ENCODE measurements around the gene ASB2. TPM values are rescaled to one million over a fixed set of nuclear protein-coding genes. Genes with fewer than 3 reads are reported as not detected.

Gene ASB2
- total RNA-seq, 1 experiment from 2014 or later, result not detected

- DNase-seq (ENCODE audit: low spot score), result no peak
Measured at GRCh38 chr14:93950948-93951634, 25.3 kb downstream of the ASB2 start.

GRCh38 chr14:93949511-93950075, 26.8 kb downstream of the ASB2 start:
- no peak for DNase-seq (ENCODE audit: low spot score)

- DNase-seq (ENCODE audit: low spot score), result no peak
Measured at GRCh38 chr14:93947282-93947681, 29.1 kb downstream of the ASB2 start.

- no peak for DNase-seq (ENCODE audit: low spot score)
Measured at GRCh38 chr14:93946541-93947090, 29.8 kb downstream of the ASB2 start.

GRCh38 chr14:93946104-93946503, 30.3 kb downstream of the ASB2 start:
- no peak for DNase-seq (ENCODE audit: low spot score)

GRCh38 chr14:93945070-93945399, 31.3 kb downstream of the ASB2 start:
- DNase-seq (ENCODE audit: low spot score), result no peak

- no peak for DNase-seq (ENCODE audit: low spot score)
Measured at GRCh38 chr14:93944348-93945069, 31.9 kb downstream of the ASB2 start.

- DNase-seq (ENCODE audit: low spot score), result no peak
Measured at GRCh38 chr14:93943930-93944329, 32.4 kb downstream of the ASB2 start.

- DNase-seq (ENCODE audit: low spot score), result no peak
Measured at GRCh38 chr14:93943052-93943451, 33.3 kb downstream of the ASB2 start.

- DNase-seq (ENCODE audit: low spot score), result peak; percentile 82
Measured at GRCh38 chr14:93941293-93941910, 35.0 kb downstream of the ASB2 start.

- DNase-seq (ENCODE audit: low spot score), result no peak
Measured at GRCh38 chr14:93940437-93940836, 35.9 kb downstream of the ASB2 start.

- no peak for DNase-seq (ENCODE audit: low spot score)
Measured at GRCh38 chr14:93939304-93940229, 36.8 kb downstream of the ASB2 start.

- no peak for DNase-seq (ENCODE audit: low spot score)
Measured at GRCh38 chr14:93938751-93939303, 37.5 kb downstream of the ASB2 start.

- DNase-seq (ENCODE audit: low spot score), result no peak
Measured at GRCh38 chr14:93937519-93937918, 38.9 kb downstream of the ASB2 start.

- no peak for DNase-seq (ENCODE audit: low spot score)
Measured at GRCh38 chr14:93936926-93937325, 39.4 kb downstream of the ASB2 start.

GRCh38 chr14:93936245-93936644, 40.1 kb downstream of the ASB2 start:
- DNase-seq (ENCODE audit: low spot score), result peak; percentile 31

GRCh38 chr14:93935213-93935612, 41.2 kb downstream of the ASB2 start:
- DNase-seq (ENCODE audit: low spot score), result no peak

GRCh38 chr14:93932642-93933041, 43.7 kb downstream of the ASB2 start:
- DNase-seq (ENCODE audit: low spot score), result no peak

GRCh38 chr14:93930989-93931307, 45.4 kb downstream of the ASB2 start:
- no peak for DNase-seq (ENCODE audit: low spot score)

GRCh38 chr14:93930296-93930988, 45.9 kb downstream of the ASB2 start:
- no peak for DNase-seq (ENCODE audit: low spot score)

- DNase-seq (ENCODE audit: low spot score), result no peak
Measured at GRCh38 chr14:93929657-93930056, 46.7 kb downstream of the ASB2 start.
